Measurements from ENCODE around the gene CERS6. TPM values are rescaled to one million over a fixed set of nuclear protein-coding genes. Genes with fewer than 3 reads are reported as not detected.

Gene CERS6
- total RNA-seq, 1 experiment from 2014 or later: 8.3 TPM

- no peaks in the 10 kb centered on the region; the same call in 1 of the 2 replicates for H3K79me2 ChIP-seq (ENCODE audit: low read depth)
- H3K9me3 ChIP-seq (ENCODE audit: insufficient read depth, low read depth): no peaks in the 10 kb centered on the region
- DNase-seq: no peak
- no peak overlapping the region for H3K4me2 ChIP-seq
- H3K9me2 ChIP-seq (ENCODE audit: insufficient read depth): no peaks in the 10 kb centered on the region
- TF ChIP-seq CTCF (conservative IDR thresholded peaks at IDR 0.05): no peak
- no peak for TF ChIP-seq EZH2 (IDR thresholded peaks at IDR 0.05; ENCODE audit: low read depth)
- no peak overlapping the region for H3K27ac ChIP-seq
- H2AFZ ChIP-seq: no peak overlapping the region
- H4K20me1 ChIP-seq (ENCODE audit: insufficient read depth): no peaks in the 10 kb centered on the region
- CTCF ChIA-PET: no interaction called here
- H3K4me3 ChIP-seq: no peak overlapping the region
- no TSS peak for BruUV-seq (replicated peaks)
- POLR2A ChIA-PET (ENCODE audit: unreplicated experiment): no interaction called here
- H3K36me3 ChIP-seq (ENCODE audit: low read depth): no peaks in the 10 kb centered on the region
- no peaks in the 10 kb centered on the region for H3F3A ChIP-seq (ENCODE audit: insufficient read depth, low read depth)
- intact Hi-C loops (cut with micrococcal nuclease; ENCODE audit: unreplicated experiment): no loop called here
- no peaks in the 10 kb centered on the region for H3K27me3 ChIP-seq (ENCODE audit: insufficient read depth, low read depth)
- H3K4me1 ChIP-seq (replicated peaks; ENCODE audit: insufficient read depth): no peaks in the 10 kb centered on the region
Observed at GRCh38 chr2:168475636-168476035, 19.6 kb downstream of the CERS6 start.

GRCh38 chr2:168478206-168478605 lies 22.1 kb downstream of the CERS6 start:
- ChIA-PET CTCF (no interaction called here), POLR2A (ENCODE audit: unreplicated experiment) (no interaction called here)
- Histone ChIP-seq H2AFZ (no peak overlapping the region), H3K4me2 (no peak overlapping the region), H4K20me1 (ENCODE audit: insufficient read depth) (no peaks in the 10 kb centered on the region), H3K4me1 (replicated peaks; ENCODE audit: insufficient read depth) (no peaks in the 10 kb centered on the region), H3K4me3 (no peak overlapping the region), H3K27ac (no peak overlapping the region), H3K9me2 (ENCODE audit: insufficient read depth) (no peaks in the 10 kb centered on the region), H3K27me3 (ENCODE audit: insufficient read depth, low read depth) (no peaks in the 10 kb centered on the region), H3K9me3 (ENCODE audit: insufficient read depth, low read depth) (no peaks in the 10 kb centered on the region), H3K36me3 (ENCODE audit: low read depth) (no peaks in the 10 kb centered on the region), H3F3A (ENCODE audit: insufficient read depth, low read depth) (no peaks in the 10 kb centered on the region), H3K79me2 (ENCODE audit: low read depth) (no peaks in the 10 kb centered on the region; the same call in 1 of the 2 replicates)
- intact Hi-C loops (cut with micrococcal nuclease; ENCODE audit: unreplicated experiment): no loop called here
- BruUV-seq (replicated peaks): no TSS peak
- TF ChIP-seq EZH2 (IDR thresholded peaks at IDR 0.05; ENCODE audit: low read depth) (no peak), CTCF (conservative IDR thresholded peaks at IDR 0.05) (no peak)
- DNase-seq: no peak

- intact Hi-C loops (cut with micrococcal nuclease; ENCODE audit: unreplicated experiment): no loop called here
- CTCF ChIA-PET: no interaction called here
- Histone ChIP-seq H3K4me2 (no peak overlapping the region), H2AFZ (no peak overlapping the region), H3K27ac (no peak overlapping the region), H3K9me3 (ENCODE audit: insufficient read depth, low read depth) (no peaks in the 10 kb centered on the region), H3K79me2 (ENCODE audit: low read depth) (no peaks in the 10 kb centered on the region; the same call in 1 of the 2 replicates), H3K9me2 (ENCODE audit: insufficient read depth) (no peaks in the 10 kb centered on the region), H3K36me3 (ENCODE audit: low read depth) (no peaks in the 10 kb centered on the region), H4K20me1 (ENCODE audit: insufficient read depth) (no peaks in the 10 kb centered on the region), H3K4me1 (replicated peaks; ENCODE audit: insufficient read depth) (no peaks in the 10 kb centered on the region), H3K27me3 (ENCODE audit: insufficient read depth, low read depth) (no peaks in the 10 kb centered on the region), H3F3A (ENCODE audit: insufficient read depth, low read depth) (no peaks in the 10 kb centered on the region), H3K4me3 (no peak overlapping the region)
- no TSS peak for BruUV-seq (replicated peaks)
- POLR2A ChIA-PET (ENCODE audit: unreplicated experiment): no interaction called here
- TF ChIP-seq EZH2 (IDR thresholded peaks at IDR 0.05; ENCODE audit: low read depth): no peak
- no peak for TF ChIP-seq CTCF (conservative IDR thresholded peaks at IDR 0.05)
- no peak for DNase-seq
Observed at GRCh38 chr2:168480356-168480755, 24.3 kb downstream of the CERS6 start.
